Cardiac muscle cell (in vitro differentiated cells and primary cell): ENCODE measurements around the gene SLC35E1. TPM values are rescaled to one million over a fixed set of nuclear protein-coding genes. Genes with fewer than 3 reads are reported as not detected.

Source experiments
- DNase-seq, 2 donors: peaks; one replicate each; pipeline versions ENCODE4 v3.0.0 to v3.0.0-alpha.2; 2010 to 2017; ENCODE audit warnings: low read depth in 1 of 2, low spot score in 1 of 2
- H3K27ac ChIP-seq: fragments of 200-600 bp; sonication (generic); 2 replicates; pipeline ENCODE4 v1.5.1; 2016
- H3K27me3 ChIP-seq: fragments of 200-600 bp; sonication (generic); 2 replicates; pipeline ENCODE4 v1.6.0; 2016; ENCODE audit warnings: control low read depth
- H3K36me3 ChIP-seq: fragments of 200-600 bp; sonication (generic); 2 replicates; pipeline ENCODE4 v1.5.1; 2016; ENCODE audit warnings: control low read depth
- H3K4me1 ChIP-seq: fragments of 200-600 bp; sonication (generic); 2 replicates; pipeline ENCODE4 v1.8.1; 2017; ENCODE audit warnings: low read depth, mild to moderate bottlenecking, mixed run types
- H3K4me3 ChIP-seq: fragments of 200-600 bp; sonication (generic); 2 replicates; pipeline ENCODE4 v1.5.1; 2016; ENCODE audit warnings: mild to moderate bottlenecking
- H3K9me3 ChIP-seq: fragments of 200-600 bp; sonication (generic); 2 replicates; pipeline ENCODE4 v1.5.1; 2017; ENCODE audit warnings: low read depth, mild to moderate bottlenecking, control low read depth
- CTCF ChIP-seq: IDR thresholded peaks from 2 replicates; pipeline ENCODE4 v1.5.1; 2012; ENCODE audit warnings: low read depth, mild to moderate bottlenecking, low read length
- polyA plus RNA-seq: library from polyadenylated mRNA; unstranded; fragments of >200 nt; fragmentation: Nextera tagmentation; extraction: Ambion mirVana; gene quantifications from 2 replicates; pipeline ENCODE4 v1.2.1, GENCODE V29; 2016
- total RNA-seq: library from RNA; depleted of rRNA; stranded (reverse); fragments of >200 nt; gene quantifications from 2 replicates; pipeline ENCODE4 v1.2.3, GENCODE V29; 2016

SLC35E1 gene
- total and polyA plus RNA-seq, 2 experiments from 2014 or later: 22.5 to 29.7 TPM

- TF ChIP-seq CTCF: no peak
- DNase-seq: no peak
Measured at GRCh38 chr19:16529466-16530144, 42.6 kb downstream of the SLC35E1 start.

GRCh38 chr19:16527971-16528521 lies 44.2 kb downstream of the SLC35E1 start:
- Histone ChIP-seq H3K27ac (no peak overlapping the region), H3K4me1 (no peaks in the 10 kb centered on the region), H3K4me3 (no peak overlapping the region), H3K9me3 (no peaks in the 10 kb centered on the region), H3K36me3 (peaks cover 82% of the 10 kb centered on the region), H3K27me3 (no peaks in the 10 kb centered on the region)
- peak; percentile 38 for TF ChIP-seq CTCF
- peak; percentile 13 to 20 for DNase-seq

More at GRCh38 chr19:16529466-16530144, 42.6 kb downstream of the SLC35E1 start:
- Histone ChIP-seq H3K27me3 (no peaks in the 10 kb centered on the region), H3K9me3 (no peaks in the 10 kb centered on the region), H3K27ac (no peak overlapping the region), H3K4me1 (no peaks in the 10 kb centered on the region), H3K4me3 (no peak overlapping the region), H3K36me3 (peaks cover 81% of the 10 kb centered on the region)

GRCh38 chr19:16527334-16527935 lies 44.8 kb downstream of the SLC35E1 start:
- Histone ChIP-seq H3K27ac (no peak overlapping the region), H3K4me1 (no peaks in the 10 kb centered on the region), H3K4me3 (no peak overlapping the region), H3K27me3 (no peaks in the 10 kb centered on the region), H3K9me3 (no peaks in the 10 kb centered on the region), H3K36me3 (peaks cover 83% of the 10 kb centered on the region)
- TF ChIP-seq CTCF: no peak
- no peak for DNase-seq

- no peak for TF ChIP-seq CTCF
- no peak for DNase-seq
- Histone ChIP-seq H3K4me3 (no peak overlapping the region), H3K4me1 (no peaks in the 10 kb centered on the region), H3K27me3 (no peaks in the 10 kb centered on the region), H3K27ac (no peak overlapping the region), H3K9me3 (no peaks in the 10 kb centered on the region), H3K36me3 (peaks cover 82% of the 10 kb centered on the region)
Measured at GRCh38 chr19:16525751-16526481, 46.3 kb downstream of the SLC35E1 start.

- Histone ChIP-seq H3K27me3 (no peaks in the 10 kb centered on the region), H3K4me1 (no peaks in the 10 kb centered on the region), H3K4me3 (no peak overlapping the region), H3K9me3 (no peaks in the 10 kb centered on the region), H3K27ac (no peak overlapping the region), H3K36me3 (peaks cover 83% of the 10 kb centered on the region)
- no peak for DNase-seq
- TF ChIP-seq CTCF: no peak
Measured at GRCh38 chr19:16524991-16525734, 47.1 kb downstream of the SLC35E1 start.
